ENCODE results near the gene MRPL58.

The MRPL58 gene

GRCh38 chr17:75059369-75060345 lies 47.2 kb downstream of the MRPL58 start:
- no peaks in the 10 kb centered on the region for H3K9me3 Mint-ChIP-seq
- peaks cover 95% of the 10 kb centered on the region for H3K36me3 Mint-ChIP-seq (ENCODE audit: low read depth)
- peaks cover 13% of the 10 kb centered on the region for H3K4me1 Mint-ChIP-seq (ENCODE audit: low read depth)
- no peaks in the 10 kb centered on the region for H3K27me3 Mint-ChIP-seq
- intact Hi-C loops (cut with micrococcal nuclease): loop anchor here (5.0 to 10.0 kb wide), 2 partner anchors 115 to 143 kb away; no protein-coding TSS in a partner anchor
- no peak overlapping the region for H3K4me3 Mint-ChIP-seq
- no peak overlapping the region for H3K27ac Mint-ChIP-seq

DNA sequence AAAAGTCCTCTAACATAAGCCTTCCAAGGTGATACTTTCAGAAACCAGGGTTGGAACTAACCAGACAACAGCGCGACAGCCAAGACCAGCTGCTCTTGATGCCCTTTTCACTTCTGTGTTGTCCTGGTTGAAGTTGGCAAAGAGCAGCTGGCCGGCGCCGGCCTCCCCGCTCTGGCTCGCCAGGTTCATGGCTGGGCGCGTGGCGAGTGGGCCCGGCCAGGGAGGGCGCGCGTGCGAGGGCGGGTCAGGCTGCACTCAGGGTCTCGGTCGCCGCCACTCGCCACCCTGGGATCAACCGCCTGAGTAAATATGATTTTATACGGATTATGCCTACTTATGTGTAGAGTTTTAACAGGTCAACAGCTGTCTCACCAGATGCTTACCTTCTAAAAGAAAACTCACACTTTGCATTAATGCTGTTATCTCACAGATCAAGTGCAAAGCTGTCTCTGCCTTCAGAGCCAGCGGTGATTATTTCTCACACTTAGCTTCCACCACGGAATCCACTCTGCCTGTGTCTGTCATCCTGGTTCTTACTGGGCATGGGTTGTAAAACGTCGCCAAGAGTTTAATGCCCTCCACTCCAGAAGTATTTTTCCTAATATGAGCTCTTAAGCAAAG lies 48.1 kb downstream of the MRPL58 start:
- intact Hi-C loops (cut with micrococcal nuclease): loop anchor here (5.0 to 10.0 kb wide), 2 partner anchors 114 to 142 kb away; no protein-coding TSS in a partner anchor
- Mint-ChIP-seq H3K27ac (no peak overlapping the region), H3K4me1 (ENCODE audit: low read depth) (peaks cover 22% of the 10 kb centered on the region), H3K27me3 (no peaks in the 10 kb centered on the region), H3K4me3 (no peak overlapping the region), H3K9me3 (no peaks in the 10 kb centered on the region), H3K36me3 (ENCODE audit: low read depth) (peaks cover 95% of the 10 kb centered on the region)

- Mint-ChIP-seq H3K27ac (no peak overlapping the region), H3K36me3 (ENCODE audit: low read depth) (peaks cover 91% of the 10 kb centered on the region), H3K9me3 (no peaks in the 10 kb centered on the region), H3K4me3 (no peak overlapping the region), H3K4me1 (ENCODE audit: low read depth) (peaks cover 27% of the 10 kb centered on the region), H3K27me3 (no peaks in the 10 kb centered on the region)
- intact Hi-C loops (cut with micrococcal nuclease): loop anchor here (5.0 to 10.0 kb wide), 2 partner anchors 114 to 141 kb away; no protein-coding TSS in a partner anchor
Observed at GRCh38 chr17:75061055-75061438, 48.6 kb downstream of the MRPL58 start.

GRCh38 chr17:75061618-75062017 lies 49.1 kb downstream of the MRPL58 start:
- no peak overlapping the region for H3K27ac Mint-ChIP-seq
- no peaks in the 10 kb centered on the region for H3K27me3 Mint-ChIP-seq
- intact Hi-C loops (cut with micrococcal nuclease): loop anchor here (5.0 to 10.0 kb wide), 2 partner anchors 113 to 141 kb away; no protein-coding TSS in a partner anchor
- H3K9me3 Mint-ChIP-seq: no peaks in the 10 kb centered on the region
- no peak overlapping the region for H3K4me3 Mint-ChIP-seq
- H3K4me1 Mint-ChIP-seq (ENCODE audit: low read depth): peaks cover 32% of the 10 kb centered on the region
- peaks cover 85% of the 10 kb centered on the region for H3K36me3 Mint-ChIP-seq (ENCODE audit: low read depth)

DNA sequence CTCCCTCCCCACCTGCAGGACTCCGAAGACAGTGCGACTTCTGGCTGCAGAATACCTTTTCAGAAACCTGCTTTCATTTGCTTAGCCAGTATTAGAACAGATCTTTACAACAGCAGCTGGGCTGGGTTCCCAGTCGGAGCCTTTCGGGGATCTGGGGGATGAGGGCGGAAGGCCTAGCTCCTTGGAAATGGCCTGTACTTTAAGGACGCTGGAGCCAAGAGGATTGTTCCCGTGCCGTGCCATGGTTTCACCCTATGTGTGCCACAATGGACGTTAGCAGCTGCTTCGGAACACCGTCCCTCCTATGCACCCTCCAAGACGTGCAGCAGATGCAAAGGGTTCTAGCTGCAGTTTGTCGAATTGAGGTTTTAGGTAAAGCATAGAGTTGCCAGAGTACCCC lies 50.7 kb downstream of the MRPL58 start:
- Mint-ChIP-seq H3K27ac (no peak overlapping the region), H3K27me3 (no peaks in the 10 kb centered on the region), H3K4me1 (ENCODE audit: low read depth) (peaks cover 40% of the 10 kb centered on the region), H3K9me3 (no peaks in the 10 kb centered on the region), H3K4me3 (no peak overlapping the region), H3K36me3 (ENCODE audit: low read depth) (peaks cover 69% of the 10 kb centered on the region)
- intact Hi-C loops (cut with micrococcal nuclease): loop anchor here (5.0 to 10.0 kb wide), 2 partner anchors 112 to 139 kb away; no protein-coding TSS in a partner anchor

GRCh38 chr17:75063626-75064025 lies 51.2 kb downstream of the MRPL58 start:
- H3K27ac Mint-ChIP-seq: no peak overlapping the region
- peaks cover 65% of the 10 kb centered on the region for H3K36me3 Mint-ChIP-seq (ENCODE audit: low read depth)
- peaks cover 40% of the 10 kb centered on the region for H3K4me1 Mint-ChIP-seq (ENCODE audit: low read depth)
- H3K9me3 Mint-ChIP-seq: no peaks in the 10 kb centered on the region
- no peaks in the 10 kb centered on the region for H3K27me3 Mint-ChIP-seq
- no peak overlapping the region for H3K4me3 Mint-ChIP-seq
- intact Hi-C loops (cut with micrococcal nuclease): loop anchor here (5.0 to 10.0 kb wide), 2 partner anchors 111 to 139 kb away; no protein-coding TSS in a partner anchor

DNA sequence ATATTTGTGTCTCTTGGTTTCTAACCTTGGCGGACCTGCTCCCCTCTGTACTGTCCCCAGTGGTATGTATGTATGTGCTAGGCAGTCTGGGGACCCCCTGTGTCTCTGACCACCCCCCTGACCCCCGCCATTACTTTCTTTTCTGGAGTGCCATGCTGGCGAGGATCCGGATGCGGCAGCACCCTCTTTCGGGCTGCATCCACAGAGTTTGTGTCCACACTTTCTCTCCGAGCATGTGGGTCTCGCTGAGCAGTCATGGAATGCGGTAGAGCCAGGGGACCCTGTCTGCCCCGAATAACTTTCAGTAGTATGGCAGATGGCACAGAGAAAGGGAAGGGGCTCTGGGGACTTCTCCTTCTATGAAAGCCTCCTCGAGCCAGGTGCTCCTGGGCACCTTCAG lies 51.6 kb downstream of the MRPL58 start:
- Mint-ChIP-seq H3K36me3 (ENCODE audit: low read depth) (peaks cover 65% of the 10 kb centered on the region), H3K4me1 (ENCODE audit: low read depth) (peaks cover 40% of the 10 kb centered on the region), H3K27me3 (no peaks in the 10 kb centered on the region), H3K4me3 (no peak overlapping the region), H3K9me3 (no peaks in the 10 kb centered on the region), H3K27ac (no peak overlapping the region)
- intact Hi-C loops (cut with micrococcal nuclease): loop anchor here (5.0 to 10.0 kb wide), 2 partner anchors 111 to 138 kb away; no protein-coding TSS in a partner anchor

GRCh38 chr17:75064460-75064859 lies 52.0 kb downstream of the MRPL58 start:
- intact Hi-C loops (cut with micrococcal nuclease): loop anchor here (5.0 to 10.0 kb wide), 2 partner anchors 110 to 138 kb away; no protein-coding TSS in a partner anchor
- peaks cover 62% of the 10 kb centered on the region for H3K36me3 Mint-ChIP-seq (ENCODE audit: low read depth)

GRCh38 chr17:75064867-75065561 lies 52.5 kb downstream of the MRPL58 start:
- no peak overlapping the region for H3K4me3 Mint-ChIP-seq
- peaks cover 32% of the 10 kb centered on the region for H3K4me1 Mint-ChIP-seq (ENCODE audit: low read depth)
- H3K9me3 Mint-ChIP-seq: no peaks in the 10 kb centered on the region
- intact Hi-C loops (cut with micrococcal nuclease): loop anchor here (5.0 to 10.0 kb wide), 2 partner anchors 110 to 137 kb away; no protein-coding TSS in a partner anchor
- H3K36me3 Mint-ChIP-seq (ENCODE audit: low read depth): peaks cover 56% of the 10 kb centered on the region
- H3K27ac Mint-ChIP-seq: peak overlapping the region; percentile 57
- no peaks in the 10 kb centered on the region for H3K27me3 Mint-ChIP-seq

More at GRCh38 chr17:75064460-75064859, 52.0 kb downstream of the MRPL58 start:
- H3K9me3 Mint-ChIP-seq: no peaks in the 10 kb centered on the region
- H3K27ac Mint-ChIP-seq: no peak overlapping the region
- H3K27me3 Mint-ChIP-seq: no peaks in the 10 kb centered on the region
- H3K4me1 Mint-ChIP-seq (ENCODE audit: low read depth): peaks cover 37% of the 10 kb centered on the region
- H3K4me3 Mint-ChIP-seq: no peak overlapping the region

- Mint-ChIP-seq H3K27ac (peak overlapping the region; percentile 57), H3K4me3 (no peak overlapping the region), H3K9me3 (no peaks in the 10 kb centered on the region), H3K4me1 (ENCODE audit: low read depth) (peaks cover 29% of the 10 kb centered on the region), H3K36me3 (ENCODE audit: low read depth) (peaks cover 50% of the 10 kb centered on the region), H3K27me3 (no peaks in the 10 kb centered on the region)
- intact Hi-C loops (cut with micrococcal nuclease): loop anchor here (10.0 kb wide), 1 partner anchor 109 kb away; no protein-coding TSS in a partner anchor
Observed at GRCh38 chr17:75065562-75066151, 53.2 kb downstream of the MRPL58 start.

DNA sequence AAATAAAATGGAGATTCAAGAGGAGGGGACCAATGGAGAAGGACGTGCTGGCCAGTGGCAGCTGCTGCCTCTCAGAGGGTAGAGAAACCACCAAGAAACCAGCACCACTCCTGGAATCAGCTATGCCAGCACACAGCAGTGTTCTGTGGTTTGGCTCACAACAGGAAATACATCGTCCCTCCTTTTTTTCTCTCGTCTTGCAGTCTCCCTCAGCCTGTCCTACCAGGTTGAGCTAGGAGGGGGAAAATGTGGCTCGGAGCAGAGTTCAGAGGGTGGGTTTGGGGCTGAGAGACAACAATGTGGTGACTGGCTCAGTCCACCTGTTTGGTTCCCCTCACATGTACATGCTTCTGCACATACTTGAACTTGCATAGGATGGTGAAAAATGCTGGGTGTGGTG lies 55.4 kb downstream of the MRPL58 start:
- intact Hi-C loops (cut with micrococcal nuclease): loop anchor here (10.0 kb wide), 1 partner anchor 107 kb away; no protein-coding TSS in a partner anchor
- H3K27me3 Mint-ChIP-seq: peaks cover 2% of the 10 kb centered on the region
- no peaks in the 10 kb centered on the region for H3K9me3 Mint-ChIP-seq
- peaks cover 28% of the 10 kb centered on the region for H3K36me3 Mint-ChIP-seq (ENCODE audit: low read depth)
- H3K4me3 Mint-ChIP-seq: no peak overlapping the region
- peak overlapping the region; percentile 33 for H3K27ac Mint-ChIP-seq
- H3K4me1 Mint-ChIP-seq (ENCODE audit: low read depth): peaks cover 29% of the 10 kb centered on the region

DNA sequence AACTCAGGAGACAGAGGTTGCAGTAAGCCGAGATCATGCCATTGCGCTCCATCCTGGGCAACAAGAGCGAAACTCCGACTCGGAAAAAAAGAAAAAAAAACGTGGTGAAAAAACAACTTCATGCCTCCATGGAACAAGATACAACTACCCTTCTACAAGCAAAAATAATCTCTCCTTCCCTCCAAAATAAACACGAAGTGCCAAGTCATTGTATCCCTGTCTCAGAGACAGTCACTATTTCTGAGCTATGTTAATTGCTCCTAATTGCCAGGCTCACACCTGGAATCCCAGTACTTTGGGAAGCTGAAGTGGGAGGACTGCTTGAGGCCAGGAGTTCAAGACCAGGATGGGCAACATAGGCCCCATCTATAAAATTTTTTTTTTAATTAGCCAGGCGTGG lies 56.3 kb downstream of the MRPL58 start:
- Mint-ChIP-seq H3K4me1 (ENCODE audit: low read depth) (peaks cover 29% of the 10 kb centered on the region), H3K4me3 (no peak overlapping the region), H3K36me3 (ENCODE audit: low read depth) (peaks cover 19% of the 10 kb centered on the region), H3K27ac (no peak overlapping the region), H3K9me3 (no peaks in the 10 kb centered on the region), H3K27me3 (peaks cover 2% of the 10 kb centered on the region)
- intact Hi-C loops (cut with micrococcal nuclease): loop anchor here (10.0 kb wide), 1 partner anchor 106 kb away; no protein-coding TSS in a partner anchor

- peaks cover 8% of the 10 kb centered on the region for H3K36me3 Mint-ChIP-seq (ENCODE audit: low read depth)
- peaks cover 31% of the 10 kb centered on the region for H3K4me1 Mint-ChIP-seq (ENCODE audit: low read depth)
- H3K4me3 Mint-ChIP-seq: no peak overlapping the region
- intact Hi-C loops (cut with micrococcal nuclease): loop anchor here (10.0 kb wide), 1 partner anchor 105 kb away; no protein-coding TSS in a partner anchor
- H3K27me3 Mint-ChIP-seq: peaks cover 2% of the 10 kb centered on the region
- no peaks in the 10 kb centered on the region for H3K9me3 Mint-ChIP-seq
- no peak overlapping the region for H3K27ac Mint-ChIP-seq
Observed at GRCh38 chr17:75069783-75070182, 57.3 kb downstream of the MRPL58 start.
